IPS-18a (cell line): ENCODE measurements around the gene SPATA16.

Experiments
- H3K27ac ChIP-seq: one replicate; pipeline ENCODE4 v1.5.1; 2013; ENCODE audit warnings: low read length
- H3K27me3 ChIP-seq: one replicate; pipeline ENCODE4 v1.6.1; 2013; ENCODE audit warnings: mild to moderate bottlenecking, low read length; ENCODE audit not compliant: control insufficient read depth, insufficient read depth
- H3K36me3 ChIP-seq: one replicate; pipeline ENCODE4 v1.6.1; 2013; ENCODE audit warnings: low read depth, low read length; ENCODE audit not compliant: control insufficient read depth
- H3K4me1 ChIP-seq: one replicate; pipeline ENCODE4 v1.6.1; 2013; ENCODE audit warnings: low read depth, low read length; ENCODE audit not compliant: control insufficient read depth
- H3K4me3 ChIP-seq: one replicate; pipeline ENCODE4 v1.5.1; 2013; ENCODE audit warnings: low read length
- H3K9ac ChIP-seq: one replicate; pipeline ENCODE4 v1.6.1; 2013; ENCODE audit warnings: mild to moderate bottlenecking, low read length, moderate library complexity
- H3K9me3 ChIP-seq: one replicate; pipeline ENCODE4 v1.6.1; 2013; ENCODE audit warnings: low read depth, low read length; ENCODE audit not compliant: control insufficient read depth

SPATA16 gene

GRCh38 chr3:173001622-173002021, 139.4 kb downstream of the SPATA16 start:
- H3K27me3 ChIP-seq, result no peaks in the 10 kb centered on the region
- no peaks in the 10 kb centered on the region for H3K9me3 ChIP-seq
- no peak overlapping the region for H3K4me3 ChIP-seq
- no peak overlapping the region for H3K27ac ChIP-seq
- H3K9ac ChIP-seq, result no peak overlapping the region
- no peaks in the 10 kb centered on the region for H3K36me3 ChIP-seq
- H3K4me1 ChIP-seq, result peaks cover 7% of the 10 kb centered on the region

- Histone ChIP-seq H3K27ac (no peak overlapping the region), H3K27me3 (no peaks in the 10 kb centered on the region), H3K4me3 (no peak overlapping the region), H3K9ac (no peak overlapping the region), H3K36me3 (no peaks in the 10 kb centered on the region), H3K4me1 (peaks cover 7% of the 10 kb centered on the region), H3K9me3 (no peaks in the 10 kb centered on the region)
These were observed 140.5 kb downstream of the SPATA16 start for GRCh38 chr3:173000553-173000952.

- no peak overlapping the region for H3K27ac ChIP-seq
- peaks cover 19% of the 10 kb centered on the region for H3K4me1 ChIP-seq
- no peaks in the 10 kb centered on the region for H3K36me3 ChIP-seq
- H3K4me3 ChIP-seq, result no peak overlapping the region
- no peaks in the 10 kb centered on the region for H3K27me3 ChIP-seq
- no peaks in the 10 kb centered on the region for H3K9me3 ChIP-seq
- H3K9ac ChIP-seq, result no peak overlapping the region
These were observed 147.6 kb downstream of the SPATA16 start for GRCh38 chr3:172993412-172993811.

- Histone ChIP-seq H3K9me3 (no peaks in the 10 kb centered on the region), H3K4me1 (peaks cover 19% of the 10 kb centered on the region), H3K4me3 (no peak overlapping the region), H3K27ac (no peak overlapping the region), H3K9ac (no peak overlapping the region), H3K36me3 (no peaks in the 10 kb centered on the region), H3K27me3 (no peaks in the 10 kb centered on the region)
These were observed 149.5 kb downstream of the SPATA16 start for GRCh38 chr3:172991424-172991996.

GRCh38 chr3:172989373-172989772, 151.7 kb downstream of the SPATA16 start:
- Histone ChIP-seq H3K9me3 (no peaks in the 10 kb centered on the region), H3K27me3 (no peaks in the 10 kb centered on the region), H3K27ac (no peak overlapping the region), H3K4me3 (no peak overlapping the region), H3K9ac (no peak overlapping the region), H3K4me1 (peaks cover 19% of the 10 kb centered on the region), H3K36me3 (no peaks in the 10 kb centered on the region)

GRCh38 chr3:172987273-172987672, 153.8 kb downstream of the SPATA16 start:
- Histone ChIP-seq H3K27ac (no peak overlapping the region), H3K9ac (no peak overlapping the region), H3K9me3 (no peaks in the 10 kb centered on the region), H3K36me3 (no peaks in the 10 kb centered on the region), H3K4me1 (peaks cover 6% of the 10 kb centered on the region), H3K4me3 (no peak overlapping the region), H3K27me3 (no peaks in the 10 kb centered on the region)

- H3K9me3 ChIP-seq, result no peaks in the 10 kb centered on the region
- no peak overlapping the region for H3K4me3 ChIP-seq
- H3K27me3 ChIP-seq, result no peaks in the 10 kb centered on the region
- H3K36me3 ChIP-seq, result no peaks in the 10 kb centered on the region
- H3K9ac ChIP-seq, result no peak overlapping the region
- no peaks in the 10 kb centered on the region for H3K4me1 ChIP-seq
- no peak overlapping the region for H3K27ac ChIP-seq
These were observed 156.1 kb downstream of the SPATA16 start for GRCh38 chr3:172984914-172985313.

- Histone ChIP-seq H3K9ac (no peak overlapping the region), H3K27ac (no peak overlapping the region), H3K36me3 (no peaks in the 10 kb centered on the region), H3K9me3 (no peaks in the 10 kb centered on the region), H3K27me3 (no peaks in the 10 kb centered on the region), H3K4me1 (no peaks in the 10 kb centered on the region), H3K4me3 (no peak overlapping the region)
These were observed 158.2 kb downstream of the SPATA16 start for GRCh38 chr3:172982736-172983364.

- H3K27me3 ChIP-seq, result no peaks in the 10 kb centered on the region
- no peak overlapping the region for H3K4me3 ChIP-seq
- H3K4me1 ChIP-seq, result no peaks in the 10 kb centered on the region
- H3K9me3 ChIP-seq, result no peaks in the 10 kb centered on the region
- no peak overlapping the region for H3K9ac ChIP-seq
- no peaks in the 10 kb centered on the region for H3K36me3 ChIP-seq
- H3K27ac ChIP-seq, result no peak overlapping the region
These were observed 159.5 kb downstream of the SPATA16 start for GRCh38 chr3:172981407-172981983.

GRCh38 chr3:172980849-172981248, 160.2 kb downstream of the SPATA16 start:
- no peaks in the 10 kb centered on the region for H3K36me3 ChIP-seq
- no peak overlapping the region for H3K9ac ChIP-seq
- H3K9me3 ChIP-seq, result no peaks in the 10 kb centered on the region
- no peaks in the 10 kb centered on the region for H3K27me3 ChIP-seq
- H3K4me3 ChIP-seq, result no peak overlapping the region
- H3K4me1 ChIP-seq, result no peaks in the 10 kb centered on the region
- no peak overlapping the region for H3K27ac ChIP-seq

GRCh38 chr3:172977696-172978095, 163.3 kb downstream of the SPATA16 start:
- Histone ChIP-seq H3K4me1 (no peaks in the 10 kb centered on the region), H3K9me3 (no peaks in the 10 kb centered on the region), H3K27ac (no peak overlapping the region), H3K36me3 (no peaks in the 10 kb centered on the region), H3K9ac (no peak overlapping the region), H3K4me3 (no peak overlapping the region), H3K27me3 (no peaks in the 10 kb centered on the region)

GRCh38 chr3:172974969-172975368, 166.1 kb downstream of the SPATA16 start:
- no peaks in the 10 kb centered on the region for H3K4me1 ChIP-seq

More at GRCh38 chr3:172974969-172975368, 166.1 kb downstream of the SPATA16 start:
- Histone ChIP-seq H3K9me3 (no peaks in the 10 kb centered on the region), H3K27me3 (no peaks in the 10 kb centered on the region), H3K9ac (no peak overlapping the region), H3K27ac (no peak overlapping the region), H3K4me3 (no peak overlapping the region), H3K36me3 (no peaks in the 10 kb centered on the region)
